Skin epidermis (tissue), 12 donors: ENCODE measurements around the gene SLC25A53.
"Not testable (repeated sequence)": the region's sequence is repeated elsewhere in the genome, so short reads cannot be mapped to it uniquely, and the experiment has no call there.

Experiments used
- H3K27ac ChIP-seq, 21 experiments: fragments of 200-600 bp; sonication (generic) in 11 of 21; one replicate each; pipeline ENCODE4 v1.5.0; 2020; ENCODE audit warnings: mild to moderate bottlenecking in 3 of 21, inconsistent platforms in 2 of 21, moderate library complexity in 2 of 21
- H3K4me3 ChIP-seq, 7 experiments: fragments of 200-600 bp; sonication (generic) in 2 of 7; one replicate each; pipeline ENCODE4 v1.5.0; 2020; ENCODE audit warnings: inconsistent platforms in 2 of 7, mild to moderate bottlenecking in 2 of 7, moderate library complexity in 1 of 7

The SLC25A53 gene

GRCh38 chrX:104084063-104084462 lies 72.7 kb downstream of the SLC25A53 start:
- H3K4me3 ChIP-seq: no peak overlapping the region
- H3K27ac ChIP-seq: no peak overlapping the region

- H3K4me3 ChIP-seq, H3K27ac ChIP-seq: not testable (repeated sequence)
These were observed 79.0 kb downstream of the SLC25A53 start for GRCh38 chrX:104077854-104078253.

GRCh38 chrX:104075778-104076445 lies 80.9 kb downstream of the SLC25A53 start, which contains the start of gene TMSB15C:
TSS of gene TMSB15C (minus strand) at chrX:104076236.
- not testable (repeated sequence) for H3K27ac ChIP-seq, H3K4me3 ChIP-seq

GRCh38 chrX:104062636-104063035 lies 94.2 kb downstream of the SLC25A53 start:
- not testable (repeated sequence) for H3K4me3 ChIP-seq, H3K27ac ChIP-seq

- not testable (repeated sequence) for H3K27ac ChIP-seq, H3K4me3 ChIP-seq
These were observed 101.9 kb downstream of the SLC25A53 start for GRCh38 chrX:104054956-104055355.
